ES-I3 (cell line): ENCODE measurements around the gene LRWD1.
"Not testable (repeated sequence)": the region's sequence is repeated elsewhere in the genome, so short reads cannot be mapped to it uniquely, and the experiment has no call there.

Source experiments
- H3K36me3 ChIP-seq: 2 replicates; pipeline ENCODE4 v1.6.1; 2013; ENCODE audit warnings: mild to moderate bottlenecking, low read length, control low read depth, moderate library complexity; ENCODE audit not compliant: insufficient read depth
- H3K4me1 ChIP-seq: 2 replicates; pipeline ENCODE4 v1.6.1; 2013; ENCODE audit warnings: mild to moderate bottlenecking, control low read depth, low read length; ENCODE audit not compliant: insufficient read depth
- H3K9ac ChIP-seq: 2 replicates; pipeline ENCODE4 v1.6.1; 2013; ENCODE audit warnings: low read depth, mild to moderate bottlenecking, low read length, moderate library complexity
- H3K9me3 ChIP-seq: 2 replicates; pipeline ENCODE4 v1.6.1; 2013; ENCODE audit warnings: mild to moderate bottlenecking, low read length, moderate library complexity; ENCODE audit not compliant: control insufficient read depth, insufficient read depth

The LRWD1 gene

GRCh38 chr7:102469351-102469971, 4.7 kb downstream of the LRWD1 start:
- Histone ChIP-seq H3K36me3 (no peaks in the 10 kb centered on the region), H3K9ac (no peak overlapping the region), H3K4me1 (no peaks in the 10 kb centered on the region), H3K9me3 (no peaks in the 10 kb centered on the region)

- Histone ChIP-seq H3K36me3 (no peaks in the 10 kb centered on the region), H3K9ac (no peak overlapping the region), H3K4me1 (no peaks in the 10 kb centered on the region), H3K9me3 (no peaks in the 10 kb centered on the region)
These were observed 5.4 kb downstream of the LRWD1 start for GRCh38 chr7:102469972-102470825.

DNA sequence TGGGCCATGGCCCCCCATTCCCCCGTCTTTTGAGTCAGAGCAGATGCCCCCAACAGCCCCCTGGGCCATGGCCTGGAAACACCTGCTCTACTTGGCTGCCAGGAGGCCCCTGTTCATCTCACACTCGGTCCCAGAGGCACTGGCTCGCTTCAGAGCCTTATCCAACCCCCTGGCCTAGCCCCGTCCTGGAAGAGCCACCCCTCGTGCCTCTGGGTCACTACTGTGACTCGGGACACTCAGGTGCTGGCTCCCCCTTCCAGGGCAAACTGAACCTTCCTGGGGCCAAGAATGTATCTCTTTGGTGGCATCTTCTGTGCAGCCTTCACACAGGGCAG, 7.0 kb downstream of the LRWD1 start:
- no peak overlapping the region for H3K9ac ChIP-seq
- no peaks in the 10 kb centered on the region for H3K9me3 ChIP-seq
- no peaks in the 10 kb centered on the region for H3K36me3 ChIP-seq
- no peaks in the 10 kb centered on the region for H3K4me1 ChIP-seq

DNA sequence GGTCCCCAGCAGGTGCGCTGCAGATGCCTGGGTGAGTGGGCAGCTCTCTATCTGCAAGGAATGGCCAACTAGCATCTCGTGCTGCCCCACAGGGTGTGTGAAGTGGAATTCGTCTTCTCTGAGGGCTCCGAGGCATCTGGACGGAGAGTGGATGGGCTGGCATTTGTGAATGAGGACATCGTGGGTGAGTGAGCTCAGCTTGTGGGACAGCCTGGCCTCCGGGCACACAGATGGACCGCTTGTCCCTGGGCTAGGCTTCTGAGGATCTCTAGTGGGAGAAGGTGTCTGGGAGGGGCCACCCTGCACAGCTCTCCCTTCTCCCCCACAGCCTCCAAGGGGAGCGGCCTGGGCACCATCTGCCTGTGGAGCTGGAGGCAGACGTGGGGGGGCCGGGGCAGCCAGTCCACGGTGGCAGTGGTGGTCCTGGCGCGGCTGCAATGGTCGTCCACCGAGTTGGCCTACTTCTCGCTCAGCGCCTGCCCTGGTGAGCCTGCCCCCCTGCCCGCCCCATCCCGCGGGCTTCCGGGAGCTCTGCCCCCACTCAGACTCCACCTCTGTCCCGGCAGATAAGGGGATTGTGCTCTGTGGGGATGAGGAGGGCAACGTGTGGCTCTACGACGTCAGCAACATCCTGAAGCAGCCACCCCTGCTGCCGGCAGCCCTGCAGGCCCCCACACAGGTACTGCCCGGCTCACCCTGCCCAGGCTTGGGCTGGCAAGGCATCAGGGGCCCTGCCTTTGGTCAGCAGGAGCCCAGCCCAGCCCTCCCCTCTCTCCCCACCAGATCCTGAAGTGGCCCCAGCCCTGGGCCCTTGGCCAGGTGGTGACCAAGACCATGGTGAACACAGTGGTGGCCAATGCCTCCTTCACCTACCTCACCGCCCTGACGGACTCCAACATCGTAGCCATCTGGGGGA, 7.6 kb downstream of the LRWD1 start:
- Histone ChIP-seq H3K36me3 (no peaks in the 10 kb centered on the region), H3K4me1 (no peaks in the 10 kb centered on the region), H3K9me3 (no peaks in the 10 kb centered on the region), H3K9ac (no peak overlapping the region)

DNA sequence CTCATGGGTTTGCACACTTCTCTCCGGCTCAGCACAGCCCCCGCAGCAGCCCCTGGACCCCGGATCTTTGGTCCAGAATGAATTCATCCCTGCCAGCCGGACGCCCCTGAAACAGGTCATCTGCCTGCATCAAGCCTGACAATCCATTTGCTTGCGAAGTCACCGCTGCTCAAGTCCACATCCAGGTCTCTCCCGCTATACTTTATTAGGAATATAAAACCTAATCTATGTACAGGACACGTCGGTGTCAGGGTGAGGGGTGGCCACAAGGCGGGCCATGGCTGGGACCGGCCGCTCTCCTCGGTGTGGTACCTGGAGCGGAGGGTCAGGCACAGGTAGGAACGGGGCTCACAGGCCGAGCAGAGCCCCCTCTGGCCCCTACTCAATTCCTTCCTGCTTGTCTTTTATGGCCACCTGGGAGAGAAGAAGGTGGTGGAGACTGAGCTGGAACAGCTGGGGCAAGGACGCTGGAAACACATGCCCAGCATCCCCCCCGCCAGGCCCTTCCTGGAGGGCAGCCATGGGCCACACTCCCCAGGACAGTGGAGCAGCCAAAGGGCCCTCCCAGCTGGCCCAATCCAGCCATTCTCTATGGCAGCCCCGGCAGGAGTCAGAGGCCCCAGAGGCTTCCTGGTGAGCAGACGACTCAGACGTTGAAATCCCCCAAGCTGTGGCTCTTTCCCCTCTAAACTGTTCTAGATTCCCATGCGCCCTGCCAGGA, 8.6 kb downstream of the LRWD1 start:
- Histone ChIP-seq H3K4me1 (no peaks in the 10 kb centered on the region), H3K36me3 (no peaks in the 10 kb centered on the region), H3K9ac (no peak overlapping the region), H3K9me3 (no peaks in the 10 kb centered on the region)

DNA sequence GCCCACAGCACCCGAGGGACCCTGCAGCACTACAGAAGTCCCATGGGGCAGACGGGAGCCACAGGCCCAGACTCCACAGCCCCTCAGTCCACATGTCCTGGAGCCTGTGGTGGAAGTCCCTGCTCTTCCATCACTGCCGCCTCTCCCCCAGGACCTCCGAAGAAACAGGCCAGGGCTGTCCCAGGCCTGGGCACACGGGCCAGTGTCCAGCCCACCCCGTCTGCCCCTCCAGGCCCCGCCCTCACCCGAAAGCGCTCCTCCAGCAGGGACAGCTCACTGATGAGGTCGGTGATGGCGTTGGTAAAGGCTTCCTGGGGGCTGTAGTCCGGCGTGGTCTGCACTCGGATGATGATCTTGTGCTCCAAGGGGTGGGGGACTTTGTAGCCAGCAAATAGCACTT, 9.3 kb downstream of the LRWD1 start:
- not testable (repeated sequence) for H3K9ac ChIP-seq, H3K36me3 ChIP-seq, H3K9me3 ChIP-seq, H3K4me1 ChIP-seq

- not testable (repeated sequence) for H3K4me1 ChIP-seq, H3K36me3 ChIP-seq, H3K9ac ChIP-seq, H3K9me3 ChIP-seq
These were observed 10.1 kb downstream of the LRWD1 start for GRCh38 chr7:102474736-102475435.

DNA sequence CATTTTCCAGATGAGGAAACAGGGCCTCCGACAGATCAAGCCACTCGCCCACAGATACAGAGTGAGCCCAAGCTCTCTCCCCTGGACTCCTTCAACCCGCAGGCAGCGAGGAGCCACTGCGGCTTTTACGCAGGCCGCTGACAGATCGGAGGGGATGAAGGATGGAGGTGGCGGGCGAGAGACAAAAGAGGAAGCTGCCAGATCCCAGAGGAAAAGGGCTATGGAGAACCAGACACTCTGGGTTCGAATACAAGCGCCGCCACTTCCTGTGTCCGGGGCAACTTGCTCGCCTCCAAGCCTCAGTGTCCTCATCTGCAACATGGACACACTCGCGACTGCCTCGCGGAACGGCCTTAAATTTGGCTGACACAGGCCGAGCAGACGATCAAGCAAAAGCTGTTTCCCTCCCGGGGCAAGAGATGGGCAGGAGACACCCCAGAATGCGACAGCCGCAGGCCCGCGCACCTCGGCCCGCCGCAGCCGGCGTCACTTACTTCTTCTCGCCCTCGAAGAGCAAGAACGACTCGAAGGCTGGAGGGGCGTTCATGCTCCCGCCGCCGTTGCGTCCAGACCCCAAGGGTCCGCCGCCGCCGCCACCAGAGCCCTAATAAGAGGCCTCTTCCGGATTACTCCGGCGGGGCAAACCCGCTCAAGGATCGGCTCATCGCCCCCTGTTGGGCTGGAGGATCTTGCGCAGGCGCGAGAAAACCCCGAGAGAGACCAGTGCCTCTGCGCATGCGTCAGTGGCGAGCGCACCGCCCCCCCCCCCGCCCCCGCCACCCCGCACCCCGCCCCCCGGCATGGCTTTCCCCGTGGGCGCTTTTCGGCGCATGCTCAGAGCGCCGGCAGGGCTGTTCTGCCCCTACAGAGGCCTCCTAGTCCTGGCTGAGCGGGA, 13.8 kb downstream of the LRWD1 start, which contains the start of gene POLR2J:
POLR2J (minus strand) TSS at position 609 of the 895 bp plus-strand sequence; CDS start at position 547, 62 bp downstream.
- not testable (repeated sequence) for H3K9ac ChIP-seq, H3K4me1 ChIP-seq, H3K9me3 ChIP-seq, H3K36me3 ChIP-seq

- not testable (repeated sequence) for H3K36me3 ChIP-seq, H3K4me1 ChIP-seq, H3K9me3 ChIP-seq, H3K9ac ChIP-seq
These were observed 14.4 kb downstream of the LRWD1 start for GRCh38 chr7:102479209-102479584.

DNA sequence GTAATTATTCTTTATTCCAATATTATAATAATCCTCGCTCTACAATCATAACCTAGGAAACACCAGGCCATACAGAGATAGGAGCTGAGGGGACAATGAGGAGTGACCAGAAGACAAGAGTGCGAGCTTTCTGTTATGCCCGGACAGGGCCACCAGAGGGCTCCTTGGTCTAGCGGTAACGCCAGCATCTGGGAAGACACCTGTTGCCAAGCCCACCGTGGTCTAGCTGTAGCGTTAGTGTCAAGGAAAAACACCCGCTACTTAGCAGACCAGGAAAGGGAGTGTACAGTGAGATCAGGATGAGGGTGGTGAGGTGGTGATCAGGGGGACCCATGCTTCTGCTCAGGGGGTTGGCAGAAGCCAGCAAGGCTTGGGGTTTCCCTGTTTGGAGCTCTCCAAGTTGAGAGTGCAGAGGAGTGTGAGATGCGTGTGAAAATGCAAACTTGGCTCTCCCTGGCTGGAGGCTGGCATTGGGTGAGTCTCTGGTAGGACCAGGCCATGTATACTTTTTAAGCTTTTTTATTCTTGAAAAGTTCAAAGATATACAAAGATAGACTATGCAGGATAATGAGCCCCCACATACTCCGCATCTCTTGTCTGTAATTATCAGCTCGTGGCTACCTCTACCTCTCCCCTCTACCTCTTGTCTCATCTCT, 15.3 kb downstream of the LRWD1 start:
- H3K9me3 ChIP-seq, H3K4me1 ChIP-seq, H3K36me3 ChIP-seq, H3K9ac ChIP-seq: not testable (repeated sequence)

DNA sequence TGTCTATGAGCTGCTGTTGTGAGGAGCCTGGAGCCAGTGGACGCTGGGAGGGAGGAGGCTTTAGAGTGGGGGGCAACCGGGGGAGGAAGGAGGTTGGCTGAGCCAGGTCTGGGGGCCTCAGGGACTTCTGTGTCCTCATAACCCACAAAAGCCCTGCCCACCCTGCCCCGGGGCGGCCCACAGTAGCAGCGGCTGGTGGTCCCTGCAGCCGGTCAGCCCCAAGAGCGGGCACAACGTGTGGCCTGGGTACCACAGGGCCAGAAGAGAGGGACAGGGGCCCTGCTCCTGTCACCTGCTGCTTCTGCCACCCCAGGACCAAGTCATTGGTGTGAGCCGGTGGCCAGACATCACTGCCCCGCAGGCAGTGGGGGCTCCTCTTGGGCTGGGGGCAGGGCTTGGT, 17.2 kb downstream of the LRWD1 start:
- H3K9me3 ChIP-seq, H3K9ac ChIP-seq, H3K4me1 ChIP-seq, H3K36me3 ChIP-seq: not testable (repeated sequence)

DNA sequence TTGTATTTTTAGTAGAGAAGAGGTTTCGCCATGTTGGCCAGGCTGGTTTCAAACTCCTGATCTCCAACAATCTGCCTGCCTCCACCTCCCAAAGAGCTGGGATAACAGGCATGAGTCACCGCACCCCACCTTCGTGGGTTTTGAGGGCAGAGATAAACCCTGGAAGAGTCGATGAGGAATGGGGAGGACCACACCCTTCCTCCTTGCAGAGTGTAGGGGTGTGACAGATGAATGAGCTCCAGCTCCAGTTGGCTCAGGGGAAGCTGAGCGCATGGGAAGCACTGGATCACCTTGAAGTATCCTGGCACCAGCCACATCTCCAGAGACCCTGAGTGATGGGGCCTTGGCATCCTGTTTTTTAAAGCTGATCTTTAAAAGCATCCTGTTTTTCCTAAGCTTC, 19.5 kb downstream of the LRWD1 start:
- not testable (repeated sequence) for H3K36me3 ChIP-seq, H3K9me3 ChIP-seq, H3K4me1 ChIP-seq, H3K9ac ChIP-seq
